Gastroesophageal sphincter (tissue), 4 donors: ENCODE measurements around the gene PLCB4. TPM values are rescaled to one million over a fixed set of nuclear protein-coding genes. Genes with fewer than 3 reads are reported as not detected.

Experiments
- ATAC-seq: fragments of 150-250 bp; one replicate; pipeline ENCODE4 v1.9.1; 2016; ENCODE audit warnings: mild to moderate bottlenecking, moderate library complexity
- H3K27ac ChIP-seq, 4 donors: fragments of 200-600 bp; sonication (generic) in 3 of 4; 1 replicate in 3 of 4; 2 replicates in 1 of 4; pipeline ENCODE4 v1.5.1; 2016 to 2019
- H3K27me3 ChIP-seq: fragments of 200-600 bp; sonication (generic); one replicate; pipeline ENCODE4 v1.5.1; 2019
- H3K36me3 ChIP-seq, 2 donors: fragments of 200-600 bp; sonication (generic); one replicate each; pipeline ENCODE4 v1.5.1; 2019; ENCODE audit warnings: control low read depth in 1 of 2
- H3K4me1 ChIP-seq, 3 donors: fragments of 200-600 bp; sonication (generic); 1 replicate in 2 of 3; 2 replicates in 1 of 3; pipeline ENCODE4 v1.5.1; 2016 to 2019; ENCODE audit warnings: control low read depth in 2 of 3
- H3K4me3 ChIP-seq, 2 donors: fragments of 200-600 bp; sonication (generic); one replicate each; pipeline ENCODE4 v1.5.1; 2019; ENCODE audit warnings: mild to moderate bottlenecking in 1 of 2, moderate library complexity in 1 of 2
- H3K9me3 ChIP-seq, 3 donors: fragments of 200-600 bp; sonication (generic); one replicate each; pipeline ENCODE4 v1.5.1; 2017 to 2019; ENCODE audit warnings: control low read depth in 2 of 3
- CTCF ChIP-seq, 4 experiments: fragments of 200-600 bp in 2 of 4; fragments of 450-650 bp in 2 of 4; sonication (generic) in 1 of 4; IDR thresholded peaks; one replicate each; pipeline ENCODE4 v1.5.1; 2017 to 2019; ENCODE audit warnings: antibody characterized with exemption in 4 of 4, mild to moderate bottlenecking in 2 of 4, moderate library complexity in 2 of 4
- EP300 ChIP-seq: sonication (generic); formaldehyde crosslinking; IDR thresholded peaks from one replicate; pipeline ENCODE4 v1.6.1; 2017; ENCODE audit warnings: antibody characterized with exemption, mild to moderate bottlenecking
- POLR2A ChIP-seq, 2 donors: fragments of 450-650 bp; IDR thresholded peaks; one replicate each; pipeline ENCODE4 v1.6.1; 2017; ENCODE audit warnings: antibody characterized with exemption in 2 of 2, mild to moderate bottlenecking in 2 of 2, moderate library complexity in 1 of 2
- POLR2AphosphoS5 ChIP-seq: sonication (generic); formaldehyde crosslinking; IDR thresholded peaks from one replicate; pipeline ENCODE4 v1.6.1; 2017; ENCODE audit warnings: antibody characterized with exemption
- WGBS, 2 donors: methylation state at CpG; one replicate each; pipeline ENCODE4 v1.1.5; 2018; ENCODE audit warnings: low coverage in 1 of 2; 5-methylcytosine and 5-hydroxymethylcytosine counted together
- total RNA-seq, 4 donors: library from RNA; depleted of rRNA; stranded (reverse); fragments of >200 nt; gene quantifications; one replicate each; pipeline ENCODE4 v1.1.0, GENCODE V29; 2016

The PLCB4 gene
- total RNA-seq, 4 donors from 2014 or later: 21.9 to 109 (median 59.1) TPM

DNA sequence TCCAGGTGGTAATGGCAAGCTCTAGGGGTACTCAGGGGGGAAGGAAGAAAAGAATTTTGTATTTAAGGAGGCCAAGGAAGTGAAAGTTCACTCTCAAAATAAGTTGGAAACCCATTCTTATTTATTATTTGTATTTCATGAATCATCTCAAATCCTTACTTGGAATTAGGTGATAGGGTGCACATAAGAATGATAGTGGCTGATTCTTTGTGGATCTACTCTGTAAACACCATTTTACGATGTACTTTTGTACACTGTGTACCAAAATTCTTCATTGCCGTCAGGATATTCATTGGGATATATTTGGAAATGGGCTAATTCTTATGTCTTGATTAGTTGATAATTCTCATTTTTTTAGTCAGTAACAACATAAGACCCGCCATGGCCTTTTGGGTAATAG is 266.0 kb downstream of the PLCB4 start:
- 89 to 100% methylated on average over 3 of the region's 3 CpGs for WGBS, 2 donors
- Histone ChIP-seq H3K36me3 (no peaks in the 10 kb centered on the region), H3K9me3 (no peaks in the 10 kb centered on the region), H3K27me3 (no peaks in the 10 kb centered on the region), H3K27ac (no peak overlapping the region), H3K4me1 (peaks cover 0 to 8% (median 0%) of the 10 kb centered on the region in 3 donors), H3K4me3 (no peak overlapping the region)
- TF ChIP-seq POLR2AphosphoS5: no peak
- TF ChIP-seq EP300: no peak
- TF ChIP-seq POLR2A (IDR thresholded peaks at IDR 0.05): no peak
- TF ChIP-seq CTCF (IDR thresholded peaks at IDR 0.05): no peak
- no peak for ATAC-seq

- Histone ChIP-seq H3K36me3 (peaks cover 0 to 7% of the 10 kb centered on the region in 2 donors), H3K4me3 (no peak overlapping the region), H3K9me3 (no peaks in the 10 kb centered on the region), H3K4me1 (no peaks in the 10 kb centered on the region), H3K27ac (no peak overlapping the region), H3K27me3 (no peaks in the 10 kb centered on the region)
- no peak for ATAC-seq
- TF ChIP-seq CTCF (IDR thresholded peaks at IDR 0.05) (no peak), POLR2AphosphoS5 (no peak), EP300 (no peak), POLR2A (IDR thresholded peaks at IDR 0.05) (no peak)
Measured at GRCh38 chr20:9338101-9338500, 269.2 kb downstream of the PLCB4 start.

DNA sequence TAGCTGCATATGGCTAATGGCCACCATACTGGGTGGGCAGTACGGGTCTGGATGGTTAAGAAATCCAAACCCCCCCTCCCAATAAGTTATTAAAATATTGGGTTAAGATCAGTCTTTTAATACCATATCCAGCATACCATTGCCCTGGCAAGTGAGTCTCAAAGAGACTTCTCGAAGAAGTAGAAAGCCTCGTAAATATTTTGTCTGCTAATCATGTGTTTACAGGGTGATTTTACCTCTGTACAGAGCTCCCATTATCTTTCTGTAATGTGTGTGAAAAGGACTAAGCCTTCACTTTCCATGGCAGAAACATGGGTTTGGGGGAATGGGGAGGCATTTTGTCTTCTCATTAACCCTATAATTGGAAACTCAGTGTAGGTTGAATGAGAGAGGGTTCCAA is 270.8 kb downstream of the PLCB4 start:
- Histone ChIP-seq H3K36me3 (peaks cover 0 to 7% of the 10 kb centered on the region in 2 donors), H3K4me3 (no peak overlapping the region), H3K9me3 (no peaks in the 10 kb centered on the region), H3K27me3 (no peaks in the 10 kb centered on the region), H3K4me1 (peaks cover 0 to 14% (median 5%) of the 10 kb centered on the region in 3 donors), H3K27ac (no peak overlapping the region)
- TF ChIP-seq POLR2AphosphoS5 (no peak), EP300 (no peak), CTCF (IDR thresholded peaks at IDR 0.05) (no peak), POLR2A (IDR thresholded peaks at IDR 0.05) (no peak)
- 92% methylated on average over 3 of the region's 3 CpGs for WGBS, 2 donors
- ATAC-seq: no peak

- 90 to 100% methylated on average over 2 of the region's 2 CpGs for WGBS, 2 donors
- Histone ChIP-seq H3K4me1 (peaks cover 0 to 24% (median 5%) of the 10 kb centered on the region in 3 donors), H3K27me3 (no peaks in the 10 kb centered on the region), H3K9me3 (no peaks in the 10 kb centered on the region), H3K27ac (no peak overlapping the region), H3K36me3 (peaks cover 0 to 7% of the 10 kb centered on the region in 2 donors), H3K4me3 (no peak overlapping the region)
- TF ChIP-seq POLR2A (IDR thresholded peaks at IDR 0.05) (no peak), POLR2AphosphoS5 (no peak), CTCF (IDR thresholded peaks at IDR 0.05) (no peak), EP300 (no peak)
- ATAC-seq: no peak
Measured at GRCh38 chr20:9342651-9343050, 273.8 kb downstream of the PLCB4 start.

GRCh38 chr20:9344083-9344920 is 275.4 kb downstream of the PLCB4 start:
- no peaks in the 10 kb centered on the region for H3K27me3 ChIP-seq
- 20 to 42% methylated on average over 7 to 11 of the region's 11 CpGs for WGBS, 2 donors
- peaks cover 0 to 24% (median 5%) of the 10 kb centered on the region in 3 donors for H3K4me1 ChIP-seq
- no peak overlapping the region for H3K4me3 ChIP-seq
- H3K27ac ChIP-seq: peak overlapping the region; percentile 20 to 67 (median 57)
- peak; percentile 65 for ATAC-seq
- no peaks in the 10 kb centered on the region for H3K9me3 ChIP-seq
- peaks cover 0 to 7% of the 10 kb centered on the region in 2 donors for H3K36me3 ChIP-seq
- TF ChIP-seq CTCF (IDR thresholded peaks at IDR 0.05): no peak
- no peak for TF ChIP-seq POLR2A (IDR thresholded peaks at IDR 0.05)
- no peak for TF ChIP-seq EP300
- no peak for TF ChIP-seq POLR2AphosphoS5
